ENCODE results near the gene PLCXD1. TPM values are rescaled to one million over a fixed set of nuclear protein-coding genes. Genes with fewer than 3 reads are reported as not detected.
"Not testable (repeated sequence)": the region's sequence is repeated elsewhere in the genome, so short reads cannot be mapped to it uniquely, and the experiment has no call there.

Gene PLCXD1
- total and polyA plus RNA-seq, 9 of the 15 experiments (the other 6 are each of a cell fraction or from before 2014, with no cell fraction given): 6.0 to 60.2 (median 39.5) TPM

- TF ChIP-seq CXXC5 (CRISPR knock-in tag; IDR thresholded peaks at IDR 0.05): 0 out of 2 replicates have a peak, but pooled peaks have one; percentile 26
- TF ChIP-seq BCOR (IDR thresholded peaks at IDR 0.05): peak; percentile 39
- TF ChIP-seq NR2C2 (CRISPR knock-in tag; IDR thresholded peaks at IDR 0.05): not testable (repeated sequence)
- TF ChIP-seq NR2C2 (tag; IDR thresholded peaks at IDR 0.05): 0 out of 2 replicates have a peak, but pooled peaks have one; percentile 26
These were observed 960 bp downstream of the PLCXD1 start (continued) for GRCh38 chrX:282000-282681.

- Histone ChIP-seq H2AFZ (ENCODE audit: low read depth, low read length) (peak overlapping the region; percentile 59; the same call in 1 of the 2 replicates), H3K4me2 (ENCODE audit: insufficient read depth, low read length) (peak overlapping the region; percentile 70), H3K27me3 (ENCODE audit: control insufficient read depth in 2 of 2, insufficient read depth in 2 of 2, low read length in 2 of 2) (no peaks in the 10 kb centered on the region), H3K9ac (ENCODE audit: insufficient read depth in 1 of 2, low read depth in 2 of 2, low read length in 2 of 2) (peak overlapping the region; percentile 73 to 90), H3K4me3 (peak overlapping the region; percentile 46), H4K20me1 (replicated peaks; ENCODE audit: control insufficient read depth, insufficient read depth, low read length) (no peaks in the 10 kb centered on the region), H3K9me3 (replicated peaks; ENCODE audit: control insufficient read depth, insufficient read depth, low read depth, low read length) (no peaks in the 10 kb centered on the region), H3K27ac (ENCODE audit: extremely low read depth, low read depth, low read length) (peak overlapping the region; percentile 90), H3K79me2 (ENCODE audit: control insufficient read depth, insufficient read depth, low read length) (peaks cover 52% of the 10 kb centered on the region), H3K4me1 (replicated peaks in 1 of 2; ENCODE audit: control insufficient read depth in 2 of 2, insufficient read depth in 2 of 2, low read length in 2 of 2) (peaks cover 4 to 20% of the 10 kb centered on the region in 2 experiments; a peak in 4 of 5 replicates), H3K9me1 (ENCODE audit: control insufficient read depth, insufficient read depth, low read length) (no peaks in the 10 kb centered on the region), H3K36me3 (ENCODE audit: control insufficient read depth, insufficient read depth, low read length) (peaks cover 37% of the 10 kb centered on the region)
- in situ Hi-C loops (cut with MboI): no loop called here
- intact Hi-C loops (cut with micrococcal nuclease): loop anchor here (1.0 kb wide), 1 partner anchor 35 kb away; the partner anchor contains the start of gene GTPBP6
- FAIRE-seq: peak; percentile 98
- ATAC-seq: peak; percentile 97
- ChIA-PET CTCF (ENCODE audit: low intra/inter-chr PET ratio) (no interaction called here), POLR2A (no interaction called here)
- no TSS peak for BruUV-seq (replicated peaks)
- 0% methylated on average over 24 of the region's 45 CpGs for WGBS (ENCODE audit: insufficient coverage, low coverage, missing lambda C conversion rate)
- peak; percentile 77 to 95 (median 84) for DNase-seq (ENCODE audit: extremely low read depth in 1 of 4, low spot score in 3 of 4)
- TF ChIP-seq ADNP (tag; IDR thresholded peaks at IDR 0.05) (no peak), POLR2H (tag; IDR thresholded peaks at IDR 0.05; ENCODE audit: low read depth) (0 out of 2 replicates have a peak, but pooled peaks have one; percentile 34), PCBP1 (IDR thresholded peaks at IDR 0.05; ENCODE audit: low read depth, low read length, poor library complexity, severe bottlenecking) (no peak), NRF1 (conservative IDR thresholded peaks at IDR 0.05 in 1 of 2, IDR thresholded peaks at IDR 0.05 in 1 of 2) (peak in 1 of 2 experiments; percentile 46; a peak in 1 of 4 replicates), POLR2G (IDR thresholded peaks at IDR 0.05; ENCODE audit: low read depth, low read length) (peak; percentile 77), CHD2 (IDR thresholded peaks at IDR 0.05; ENCODE audit: low read depth, low read length) (peak; percentile 16; the same call in 1 of the 2 replicates), HNRNPL (IDR thresholded peaks at IDR 0.05; ENCODE audit: low read depth, low read length) (no peak), ZBTB7A (IDR thresholded peaks at IDR 0.05; ENCODE audit: borderline replicate concordance, control insufficient read depth, low read depth, low read length) (0 out of 2 replicates have a peak, but pooled peaks have one; percentile 46), KDM5B (IDR thresholded peaks at IDR 0.05; ENCODE audit: insufficient replicate concordance, low read depth, low read length) (peak; percentile 66), NFRKB (IDR thresholded peaks at IDR 0.05; ENCODE audit: low read depth) (0 out of 2 replicates have a peak, but pooled peaks have one; percentile 41), ZFP30 (CRISPR knock-in tag; IDR thresholded peaks at IDR 0.05; ENCODE audit: borderline replicate concordance) (no peak)
- TF ChIP-seq, protein P1, sequence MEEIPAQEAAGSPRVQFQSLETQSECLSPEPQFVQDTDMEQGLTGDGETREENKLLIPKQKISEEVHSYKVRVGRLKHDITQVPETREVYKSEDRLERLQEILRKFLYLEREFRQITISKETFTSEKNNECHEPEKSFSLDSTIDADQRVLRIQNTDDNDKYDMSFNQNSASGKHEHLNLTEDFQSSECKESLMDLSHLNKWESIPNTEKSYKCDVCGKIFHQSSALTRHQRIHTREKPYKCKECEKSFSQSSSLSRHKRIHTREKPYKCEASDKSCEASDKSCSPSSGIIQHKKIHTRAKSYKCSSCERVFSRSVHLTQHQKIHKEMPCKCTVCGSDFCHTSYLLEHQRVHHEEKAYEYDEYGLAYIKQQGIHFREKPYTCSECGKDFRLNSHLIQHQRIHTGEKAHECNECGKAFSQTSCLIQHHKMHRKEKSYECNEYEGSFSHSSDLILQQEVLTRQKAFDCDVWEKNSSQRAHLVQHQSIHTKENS (CRISPR knock-in tag; IDR thresholded peaks at IDR 0.05): no peak
These were observed 2.1 kb downstream of the PLCXD1 start for GRCh38 chrX:283115-283845.
